Limb (tissue), 2 donors: Measurements from ENCODE around the gene TRAPPC2L.

Experiments used
- DNase-seq, 2 donors: peaks; one replicate each; pipeline ENCODE4 v3.0.0-alpha.2; 2016; ENCODE audit errors: extremely low spot score in 2 of 2

Gene TRAPPC2L

GRCh38 chr16:88859381-88860091, 2.6 kb downstream of the TRAPPC2L start:
- no peak for DNase-seq

GRCh38 chr16:88861359-88861758, 4.4 kb downstream of the TRAPPC2L start:
- no peak for DNase-seq

GRCh38 chr16:88862968-88863367, 6.0 kb downstream of the TRAPPC2L start:
- DNase-seq: no peak

- no peak for DNase-seq
Observed at GRCh38 chr16:88863426-88863825, 6.5 kb downstream of the TRAPPC2L start.

- DNase-seq: no peak
Observed at GRCh38 chr16:88864099-88864498, 7.2 kb downstream of the TRAPPC2L start.

GRCh38 chr16:88864521-88864920, 7.6 kb downstream of the TRAPPC2L start:
- no peak for DNase-seq

GRCh38 chr16:88865310-88865709, 8.4 kb downstream of the TRAPPC2L start:
- no peak for DNase-seq

- no peak for DNase-seq
Observed at GRCh38 chr16:88865742-88866141, 8.8 kb downstream of the TRAPPC2L start.

GRCh38 chr16:88866151-88866920, 9.4 kb downstream of the TRAPPC2L start, which contains the start of gene PABPN1L:
TSS of gene PABPN1L (minus strand) at chr16:88866660. CDS start at chr16:88866606, 54 bp downstream.
- DNase-seq: peak in 1 of 2 donors; percentile 32

GRCh38 chr16:88867581-88868246, 10.8 kb downstream of the TRAPPC2L start:
- DNase-seq: no peak

GRCh38 chr16:88868974-88869672, 12.2 kb downstream of the TRAPPC2L start:
- no peak for DNase-seq

GRCh38 chr16:88869673-88869980, 12.7 kb downstream of the TRAPPC2L start:
- no peak for DNase-seq

- DNase-seq: no peak
Observed at GRCh38 chr16:88870608-88871348, 13.9 kb downstream of the TRAPPC2L start.

GRCh38 chr16:88871349-88871702, 14.4 kb downstream of the TRAPPC2L start:
- no peak for DNase-seq

GRCh38 chr16:88871730-88872416, 14.9 kb downstream of the TRAPPC2L start:
- no peak for DNase-seq

- DNase-seq: no peak
Observed at GRCh38 chr16:88872650-88873331, 15.9 kb downstream of the TRAPPC2L start.

GRCh38 chr16:88874938-88875599, 18.1 kb downstream of the TRAPPC2L start:
- no peak for DNase-seq

GRCh38 chr16:88875703-88876234, 18.8 kb downstream of the TRAPPC2L start:
- DNase-seq: no peak

GRCh38 chr16:88876942-88877526, 20.1 kb downstream of the TRAPPC2L start:
- no peak for DNase-seq
